Mesothelial cell of epicardium (in vitro differentiated cells): ENCODE data around the gene NR0B2. TPM values are rescaled to one million over a fixed set of nuclear protein-coding genes. Genes with fewer than 3 reads are reported as not detected.
"Not testable (repeated sequence)": the region's sequence is repeated elsewhere in the genome, so short reads cannot be mapped to it uniquely, and the experiment has no call there.

Experiments used
- DNase-seq, 2 experiments: peaks; one replicate each; pipeline ENCODE4 v3.0.0; 2021; ENCODE audit warnings: low spot score in 2 of 2; ENCODE audit not compliant: unreplicated experiment in 2 of 2
- H3K27ac Mint-ChIP-seq: 2 replicates; pipeline ENCODE4 v1.8.0; 2021; ENCODE audit warnings: mixed read lengths
- H3K27me3 Mint-ChIP-seq: 2 replicates; pipeline ENCODE4 v1.8.0; 2021; ENCODE audit warnings: low read depth, mixed read lengths
- H3K36me3 Mint-ChIP-seq: 2 replicates; pipeline ENCODE4 v1.8.0; 2021; ENCODE audit warnings: mixed read lengths
- H3K4me1 Mint-ChIP-seq: 2 replicates; pipeline ENCODE4 v1.8.0; 2021; ENCODE audit warnings: mixed read lengths
- H3K4me3 Mint-ChIP-seq: 2 replicates; pipeline ENCODE4 v1.8.0; 2021; ENCODE audit warnings: mild to moderate bottlenecking, moderate library complexity, mixed read lengths
- H3K9me3 Mint-ChIP-seq: 2 replicates; pipeline ENCODE4 v1.8.0; 2021; ENCODE audit warnings: mixed read lengths
- total RNA-seq: library from RNA; stranded (reverse); gene quantifications from 3 replicates; pipeline ENCODE4 v1.2.1, GENCODE V29; 2021
- TF ChIP-seq, protein P1 (sequence below): fragments of 200-600 bp; sonication (generic); IDR thresholded peaks from one replicate; pipeline ENCODE4 v1.5.0; 2021; ENCODE audit warnings: antibody characterized with exemption; ENCODE audit not compliant: unreplicated experiment

The NR0B2 gene
- total RNA-seq, 1 donor from 2014 or later, result not detected

DNA sequence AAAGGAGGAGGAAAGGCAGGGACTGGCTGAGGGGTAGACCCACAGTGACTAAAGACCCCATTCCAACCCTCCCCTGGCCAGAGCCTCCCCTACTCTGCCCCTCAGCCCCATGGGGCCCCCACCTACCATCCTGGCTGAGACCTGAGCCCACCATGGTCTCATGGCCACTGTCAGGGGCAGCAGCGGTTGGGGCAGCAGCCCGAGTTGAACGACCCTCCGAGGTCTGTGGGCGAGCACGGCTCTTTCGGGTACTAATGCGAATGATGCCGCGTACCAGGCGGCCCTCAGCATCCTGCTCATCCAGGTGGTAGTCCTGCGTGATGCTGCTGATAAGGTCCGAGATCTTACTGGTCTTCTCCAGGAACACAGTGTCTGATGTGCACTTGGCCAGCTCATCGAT is 37.4 kb upstream of the NR0B2 start:
- H3K9me3 Mint-ChIP-seq, result peaks cover 2% of the 10 kb centered on the region
- peaks cover 2% of the 10 kb centered on the region for H3K4me1 Mint-ChIP-seq
- H3K4me3 Mint-ChIP-seq, result no peak overlapping the region
- DNase-seq, result no peak
- H3K27ac Mint-ChIP-seq, result no peak overlapping the region
- H3K27me3 Mint-ChIP-seq, result peaks cover under 1% of the 10 kb centered on the region
- peaks cover 23% of the 10 kb centered on the region for H3K36me3 Mint-ChIP-seq
- TF ChIP-seq, protein P1, sequence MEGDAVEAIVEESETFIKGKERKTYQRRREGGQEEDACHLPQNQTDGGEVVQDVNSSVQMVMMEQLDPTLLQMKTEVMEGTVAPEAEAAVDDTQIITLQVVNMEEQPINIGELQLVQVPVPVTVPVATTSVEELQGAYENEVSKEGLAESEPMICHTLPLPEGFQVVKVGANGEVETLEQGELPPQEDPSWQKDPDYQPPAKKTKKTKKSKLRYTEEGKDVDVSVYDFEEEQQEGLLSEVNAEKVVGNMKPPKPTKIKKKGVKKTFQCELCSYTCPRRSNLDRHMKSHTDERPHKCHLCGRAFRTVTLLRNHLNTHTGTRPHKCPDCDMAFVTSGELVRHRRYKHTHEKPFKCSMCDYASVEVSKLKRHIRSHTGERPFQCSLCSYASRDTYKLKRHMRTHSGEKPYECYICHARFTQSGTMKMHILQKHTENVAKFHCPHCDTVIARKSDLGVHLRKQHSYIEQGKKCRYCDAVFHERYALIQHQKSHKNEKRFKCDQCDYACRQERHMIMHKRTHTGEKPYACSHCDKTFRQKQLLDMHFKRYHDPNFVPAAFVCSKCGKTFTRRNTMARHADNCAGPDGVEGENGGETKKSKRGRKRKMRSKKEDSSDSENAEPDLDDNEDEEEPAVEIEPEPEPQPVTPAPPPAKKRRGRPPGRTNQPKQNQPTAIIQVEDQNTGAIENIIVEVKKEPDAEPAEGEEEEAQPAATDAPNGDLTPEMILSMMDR, result no peak

DNA sequence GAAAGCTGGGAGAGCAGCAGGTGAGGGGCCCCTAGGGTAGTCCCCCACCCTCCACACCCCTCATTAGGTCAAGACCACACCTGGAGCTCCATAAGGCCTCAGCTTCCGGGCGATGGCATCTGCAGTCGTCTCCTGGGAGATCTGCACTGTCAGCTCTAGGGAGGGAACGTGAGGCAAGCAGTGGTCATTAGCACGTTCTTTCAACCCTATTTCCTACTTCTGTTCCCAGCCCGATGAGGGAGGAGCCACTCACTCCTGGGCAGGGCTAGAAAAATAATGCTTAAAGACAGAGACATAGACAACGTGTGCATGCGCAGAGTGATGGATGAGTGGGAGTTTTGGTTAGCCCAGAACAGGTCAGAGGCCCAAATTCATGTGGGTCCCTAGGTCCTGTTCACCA is 36.8 kb upstream of the NR0B2 start:
- Mint-ChIP-seq H3K27ac (no peak overlapping the region), H3K36me3 (peaks cover 27% of the 10 kb centered on the region), H3K4me3 (no peak overlapping the region), H3K9me3 (no peaks in the 10 kb centered on the region), H3K4me1 (peaks cover 2% of the 10 kb centered on the region), H3K27me3 (no peaks in the 10 kb centered on the region)
- DNase-seq, result no peak
- TF ChIP-seq, protein P1, result no peak

DNA sequence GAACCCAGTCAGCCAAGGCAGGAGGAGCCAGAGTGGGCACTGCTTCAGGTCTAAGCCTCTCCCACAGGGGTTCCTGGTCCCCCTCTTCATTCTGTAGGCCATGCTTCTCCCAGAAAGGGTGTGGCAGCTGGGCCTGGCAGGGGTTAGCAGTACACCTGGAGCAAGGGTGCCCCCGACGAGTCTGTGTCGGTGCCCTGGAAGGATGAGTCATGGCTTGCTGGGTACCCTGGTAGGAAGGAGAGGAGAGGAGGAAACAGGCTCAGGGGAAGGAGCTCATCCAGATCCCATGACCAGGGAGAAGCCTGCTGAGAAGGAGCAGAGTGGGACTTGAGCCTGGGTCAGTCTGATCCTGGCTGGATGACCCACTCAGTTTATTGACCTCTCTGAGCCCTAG is 36.1 kb upstream of the NR0B2 start:
- no peaks in the 10 kb centered on the region for H3K27me3 Mint-ChIP-seq
- no peak overlapping the region for H3K4me3 Mint-ChIP-seq
- DNase-seq, result no peak
- H3K4me1 Mint-ChIP-seq, result peaks cover 7% of the 10 kb centered on the region
- no peak overlapping the region for H3K27ac Mint-ChIP-seq
- peaks cover 34% of the 10 kb centered on the region for H3K36me3 Mint-ChIP-seq
- H3K9me3 Mint-ChIP-seq, result no peaks in the 10 kb centered on the region
- TF ChIP-seq, protein P1, result no peak

DNA sequence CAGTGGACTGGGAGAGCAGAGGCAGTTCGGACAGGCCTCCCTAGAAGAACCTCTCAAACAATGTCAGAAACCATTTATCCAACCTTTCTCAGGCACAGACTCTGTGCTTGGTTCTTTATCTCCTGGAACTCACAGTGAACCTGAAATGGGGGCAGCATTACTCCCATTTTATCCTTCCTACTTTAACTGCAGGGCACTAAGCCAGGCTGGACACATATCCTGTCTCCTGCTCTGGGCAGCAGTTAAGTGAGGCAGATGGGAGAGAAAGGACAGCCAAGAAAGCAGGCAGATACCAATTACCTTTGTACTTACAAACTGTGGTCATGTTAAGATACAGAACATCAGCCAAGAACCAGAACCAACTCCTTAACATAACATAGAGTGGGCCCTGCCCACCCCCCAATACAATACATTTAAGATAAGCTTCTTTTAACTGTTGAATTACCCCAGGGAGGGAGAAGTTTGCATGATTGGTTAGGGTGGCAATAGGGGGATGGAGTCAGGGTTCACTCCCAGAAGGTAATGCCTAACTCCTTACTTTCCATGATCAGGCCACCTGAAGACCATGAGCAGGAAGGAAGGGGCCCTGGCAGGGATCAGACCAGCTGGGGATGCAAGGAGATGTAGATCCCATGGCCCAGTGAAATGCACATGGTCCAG is 35.6 kb upstream of the NR0B2 start:
- Mint-ChIP-seq H3K36me3 (peaks cover 34% of the 10 kb centered on the region), H3K27ac (no peak overlapping the region), H3K4me1 (peaks cover 7% of the 10 kb centered on the region), H3K4me3 (no peak overlapping the region), H3K27me3 (no peaks in the 10 kb centered on the region), H3K9me3 (no peaks in the 10 kb centered on the region)
- TF ChIP-seq, protein P1, result no peak
- DNase-seq, result no peak

DNA sequence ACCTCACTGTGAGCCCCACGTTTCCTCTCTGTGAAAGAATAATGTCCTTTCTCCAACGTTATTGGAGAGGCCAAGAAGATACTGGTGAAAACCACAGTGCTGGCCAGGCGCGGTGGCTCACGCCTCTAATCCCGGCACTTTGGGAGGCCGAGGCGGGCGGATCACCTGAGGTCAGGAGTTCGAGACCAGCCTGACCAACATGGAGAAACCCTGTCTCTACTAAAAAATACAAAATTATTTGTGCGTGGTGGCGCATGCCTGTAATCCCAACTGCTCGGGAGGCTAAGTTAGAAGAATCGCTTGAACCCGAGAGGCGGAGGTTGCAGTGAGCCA is 34.9 kb upstream of the NR0B2 start:
- not testable (repeated sequence) for H3K27me3 Mint-ChIP-seq, H3K4me3 Mint-ChIP-seq, H3K4me1 Mint-ChIP-seq, DNase-seq, H3K9me3 Mint-ChIP-seq, H3K27ac Mint-ChIP-seq
- H3K36me3 Mint-ChIP-seq, result peaks cover 32% of the 10 kb centered on the region

DNA sequence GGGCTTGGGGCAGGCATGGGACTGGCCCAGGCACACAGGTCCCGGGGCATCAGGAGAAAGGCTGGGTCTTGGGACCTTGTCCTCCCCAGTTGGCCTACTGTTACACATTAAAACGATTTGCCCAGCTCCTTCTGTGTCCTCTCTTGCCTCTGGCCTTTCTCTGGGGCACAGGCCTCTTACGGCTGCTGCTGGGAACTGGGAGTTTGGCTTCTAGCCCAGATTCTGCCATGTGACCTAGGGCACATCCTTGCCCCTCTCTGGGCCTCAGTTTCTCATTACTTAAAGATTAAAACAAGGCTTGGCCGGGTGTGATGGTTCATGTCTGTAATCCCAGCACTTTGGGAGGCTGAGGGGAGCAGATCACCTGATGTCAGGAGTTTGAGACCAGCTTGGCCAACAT is 32.5 kb upstream of the NR0B2 start:
- peaks cover 7% of the 10 kb centered on the region for H3K4me1 Mint-ChIP-seq
- peaks cover 39% of the 10 kb centered on the region for H3K36me3 Mint-ChIP-seq
- no peak for DNase-seq
- H3K4me3 Mint-ChIP-seq, result no peak overlapping the region
- no peaks in the 10 kb centered on the region for H3K9me3 Mint-ChIP-seq
- TF ChIP-seq, protein P1, result no peak
- H3K27me3 Mint-ChIP-seq, result no peaks in the 10 kb centered on the region
- H3K27ac Mint-ChIP-seq, result peak overlapping the region; percentile 39
